ENCODE results near the gene NCAPG2.

The NCAPG2 gene, protein sequence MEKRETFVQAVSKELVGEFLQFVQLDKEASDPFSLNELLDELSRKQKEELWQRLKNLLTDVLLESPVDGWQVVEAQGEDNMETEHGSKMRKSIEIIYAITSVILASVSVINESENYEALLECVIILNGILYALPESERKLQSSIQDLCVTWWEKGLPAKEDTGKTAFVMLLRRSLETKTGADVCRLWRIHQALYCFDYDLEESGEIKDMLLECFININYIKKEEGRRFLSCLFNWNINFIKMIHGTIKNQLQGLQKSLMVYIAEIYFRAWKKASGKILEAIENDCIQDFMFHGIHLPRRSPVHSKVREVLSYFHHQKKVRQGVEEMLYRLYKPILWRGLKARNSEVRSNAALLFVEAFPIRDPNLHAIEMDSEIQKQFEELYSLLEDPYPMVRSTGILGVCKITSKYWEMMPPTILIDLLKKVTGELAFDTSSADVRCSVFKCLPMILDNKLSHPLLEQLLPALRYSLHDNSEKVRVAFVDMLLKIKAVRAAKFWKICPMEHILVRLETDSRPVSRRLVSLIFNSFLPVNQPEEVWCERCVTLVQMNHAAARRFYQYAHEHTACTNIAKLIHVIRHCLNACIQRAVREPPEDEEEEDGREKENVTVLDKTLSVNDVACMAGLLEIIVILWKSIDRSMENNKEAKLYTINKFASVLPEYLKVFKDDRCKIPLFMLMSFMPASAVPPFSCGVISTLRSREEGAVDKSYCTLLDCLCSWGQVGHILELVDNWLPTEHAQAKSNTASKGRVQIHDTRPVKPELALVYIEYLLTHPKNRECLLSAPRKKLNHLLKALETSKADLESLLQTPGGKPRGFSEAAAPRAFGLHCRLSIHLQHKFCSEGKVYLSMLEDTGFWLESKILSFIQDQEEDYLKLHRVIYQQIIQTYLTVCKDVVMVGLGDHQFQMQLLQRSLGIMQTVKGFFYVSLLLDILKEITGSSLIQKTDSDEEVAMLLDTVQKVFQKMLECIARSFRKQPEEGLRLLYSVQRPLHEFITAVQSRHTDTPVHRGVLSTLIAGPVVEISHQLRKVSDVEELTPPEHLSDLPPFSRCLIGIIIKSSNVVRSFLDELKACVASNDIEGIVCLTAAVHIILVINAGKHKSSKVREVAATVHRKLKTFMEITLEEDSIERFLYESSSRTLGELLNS
- total RNA-seq = 13.1 to 13.8 reads per million in 2 donors

DNA sequence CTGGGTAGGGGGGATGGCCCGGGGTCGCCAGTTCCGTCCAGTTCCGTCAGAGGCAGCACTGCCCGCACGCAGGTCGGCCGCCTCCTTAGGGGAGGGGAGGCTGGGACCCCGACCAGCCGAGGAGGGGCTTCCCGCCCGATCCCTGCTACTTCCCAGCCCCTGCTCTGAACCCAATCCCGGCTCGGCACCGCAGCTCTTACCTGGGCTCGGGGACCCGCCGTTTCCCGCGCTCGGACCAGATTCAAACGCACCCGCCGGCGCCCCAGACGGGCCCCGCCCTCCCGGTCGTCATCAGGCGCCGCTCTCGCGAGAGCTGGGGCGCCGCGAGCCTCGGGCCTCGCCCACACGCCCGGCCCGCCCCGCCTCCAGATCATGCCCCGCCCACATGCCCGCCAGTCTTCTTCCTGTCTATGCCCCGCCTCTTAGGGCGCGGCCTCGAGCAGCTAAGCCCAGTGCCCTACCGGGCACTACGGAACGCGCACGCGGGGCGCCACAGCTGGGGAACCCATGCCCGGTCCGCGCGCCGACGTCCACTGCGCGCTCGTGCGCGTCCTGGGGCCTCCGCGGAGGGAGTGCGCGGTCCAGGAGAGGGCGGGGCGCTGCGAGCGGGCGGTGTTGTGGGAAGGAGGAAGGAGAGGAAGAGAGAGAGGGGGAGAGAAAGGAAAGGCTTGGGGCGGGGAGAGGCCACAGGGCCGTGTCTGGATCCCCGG lies at the start of gene NCAPG2:
NCAPG2 (minus strand) TSS at position 281 of the 710 bp plus-strand sequence. CDS start 2,905 bp downstream, outside the sequence.
- peak; percentile 93 to 99 (median 98) for DNase-seq

DNA sequence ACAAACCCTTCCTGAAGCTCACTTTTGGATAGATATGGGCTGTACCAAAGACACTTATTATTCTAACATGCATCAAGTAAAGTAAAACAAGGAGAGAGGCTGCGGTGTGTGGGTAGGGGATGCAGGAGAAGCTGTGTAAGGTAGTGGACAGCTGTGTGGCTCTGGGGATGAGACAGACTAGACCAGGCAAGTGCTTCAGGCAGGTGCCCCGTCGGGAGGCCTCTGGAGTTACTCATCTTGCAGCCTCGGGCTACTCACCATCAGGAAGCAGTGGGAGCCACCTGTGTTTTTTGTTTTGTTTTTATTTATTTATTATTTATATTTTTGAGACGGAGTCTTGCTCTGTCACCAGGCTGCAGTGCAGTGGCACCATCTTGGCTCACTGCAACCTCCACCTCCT lies 49.3 kb upstream of the NCAPG2 start:
- no peak for DNase-seq

DNA sequence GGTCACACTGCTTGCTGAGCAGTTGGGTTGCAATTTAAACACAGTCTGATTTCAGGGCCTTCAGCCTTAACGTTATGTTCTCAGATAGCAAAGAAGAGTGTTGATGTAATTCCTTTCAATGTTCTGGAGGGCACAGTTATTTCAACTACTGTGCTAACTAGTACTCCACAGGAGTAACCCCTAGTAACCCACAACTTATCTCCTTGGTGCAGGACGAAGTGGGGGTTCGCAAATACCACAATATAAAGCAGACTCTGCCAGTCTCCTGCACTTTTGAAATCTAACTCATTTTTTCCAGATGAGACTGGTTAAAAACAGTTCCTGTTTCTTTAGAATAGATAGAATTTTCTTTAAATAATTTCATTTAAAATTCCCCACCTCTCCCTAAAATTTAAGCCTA lies 47.1 kb upstream of the NCAPG2 start:
- no peak for DNase-seq

DNA sequence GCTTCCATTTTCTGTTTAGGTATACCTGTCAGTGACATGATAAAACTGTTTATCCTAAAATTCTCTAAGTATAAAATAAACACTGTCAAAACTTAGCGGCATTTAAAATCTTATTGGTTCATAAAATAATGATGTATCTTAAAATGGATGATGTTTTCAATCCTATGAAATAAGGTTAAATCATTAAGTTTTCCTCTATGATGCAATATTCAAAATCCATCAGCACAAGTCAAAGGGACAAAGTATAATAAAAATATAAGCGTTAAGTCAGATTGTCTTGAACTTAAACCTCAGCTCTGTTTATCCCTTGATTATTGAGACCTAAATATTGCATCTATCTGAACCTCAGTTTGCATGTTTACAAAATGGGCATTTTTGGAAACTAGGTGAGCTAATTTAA lies 46.6 kb upstream of the NCAPG2 start:
- no peak for DNase-seq

DNA sequence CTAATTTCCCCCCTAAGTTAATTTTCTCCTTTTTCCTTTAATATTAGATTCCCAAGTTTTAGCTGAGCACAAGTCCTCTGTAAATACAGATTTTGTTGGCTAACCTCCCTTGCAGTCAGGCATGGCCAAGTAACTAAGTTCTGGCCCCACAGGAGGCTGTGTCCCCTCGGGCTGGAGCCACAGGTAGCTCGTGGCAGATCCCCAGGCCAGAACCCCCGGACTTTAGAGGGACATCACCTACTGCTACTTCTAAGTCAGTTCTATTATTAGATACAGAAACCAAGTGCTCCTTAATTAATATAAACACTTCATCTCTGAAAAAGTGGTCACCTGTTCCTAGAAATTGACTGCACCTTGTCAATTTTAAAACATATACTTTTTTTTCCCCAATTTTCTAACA lies 46.1 kb upstream of the NCAPG2 start:
- no peak for DNase-seq

DNA sequence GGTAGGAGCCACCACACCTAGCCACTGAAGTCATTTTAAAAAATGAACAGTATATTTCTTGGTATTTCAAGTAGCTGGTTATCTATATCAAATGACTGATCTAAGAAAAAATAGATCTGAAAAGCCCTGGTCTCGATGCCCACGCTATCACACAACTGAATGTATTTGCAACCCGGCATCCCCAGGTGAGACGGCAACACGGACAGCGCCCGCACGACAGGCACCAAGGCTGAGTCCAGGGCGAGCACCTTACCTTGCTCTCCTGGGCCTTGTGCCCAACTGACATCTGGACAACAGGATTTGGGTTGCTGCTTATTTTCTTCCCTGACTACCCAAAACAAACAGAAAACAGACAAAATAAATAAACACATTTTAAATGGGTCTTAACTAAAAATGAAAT lies 44.8 kb upstream of the NCAPG2 start:
- DNase-seq = no peak

DNA sequence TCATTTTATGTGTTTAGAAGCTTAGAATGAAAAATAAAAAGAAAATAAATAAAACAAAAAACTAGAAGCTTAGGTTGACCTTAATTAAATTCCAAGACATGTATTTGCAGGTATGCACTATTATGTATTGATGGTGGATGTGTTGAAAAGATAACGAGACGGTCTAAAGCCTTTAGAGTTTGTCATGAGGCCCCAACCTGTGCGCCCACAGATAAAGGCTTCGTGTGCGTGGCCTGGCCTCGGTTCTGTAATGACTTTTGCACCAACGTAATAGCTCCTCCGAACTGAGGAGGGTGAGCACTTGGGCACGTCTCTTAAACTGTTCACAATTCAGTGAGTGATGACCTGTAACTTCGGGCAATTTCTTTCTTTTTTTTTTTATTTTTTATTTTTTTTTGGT lies 43.7 kb upstream of the NCAPG2 start:
- DNase-seq = no peak

DNA sequence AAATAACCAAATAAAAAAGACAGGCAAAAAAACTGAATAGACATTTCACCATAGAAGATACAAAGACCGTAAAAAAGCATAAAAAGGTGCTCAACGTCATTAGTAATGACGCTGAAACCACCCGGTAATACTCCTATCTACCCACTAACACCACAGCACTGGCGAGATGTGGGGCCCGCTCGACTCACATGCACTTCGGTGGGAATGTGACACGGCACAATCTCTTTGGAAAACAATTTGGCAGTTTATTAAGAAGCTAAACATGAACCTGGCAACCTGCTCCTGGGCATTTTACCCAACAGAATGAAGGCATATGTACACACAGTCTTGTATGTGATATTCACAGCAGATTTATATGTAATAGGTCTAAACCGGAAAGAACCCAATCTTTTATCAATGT lies 42.8 kb upstream of the NCAPG2 start:
- no peak for DNase-seq

DNA sequence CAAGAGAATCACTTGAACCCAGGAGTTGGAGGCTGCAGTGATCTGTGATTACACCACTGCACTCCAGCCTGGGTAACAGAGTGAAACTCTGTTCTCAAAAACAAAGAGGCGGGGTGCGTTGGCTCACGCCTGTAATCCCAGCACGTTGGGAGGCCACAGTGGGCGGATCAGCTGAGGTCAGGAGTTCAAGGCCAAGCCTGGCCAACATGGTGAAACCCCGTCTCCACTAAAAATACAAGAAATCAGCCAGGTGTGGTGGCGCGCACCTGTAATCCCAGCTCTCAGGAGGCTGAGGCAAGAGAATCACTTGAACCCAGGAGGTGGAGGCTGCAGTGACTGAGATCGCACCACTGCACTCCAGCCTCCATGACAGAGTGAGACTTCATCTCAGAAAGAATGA lies 42.4 kb upstream of the NCAPG2 start:
- DNase-seq = no peak

DNA sequence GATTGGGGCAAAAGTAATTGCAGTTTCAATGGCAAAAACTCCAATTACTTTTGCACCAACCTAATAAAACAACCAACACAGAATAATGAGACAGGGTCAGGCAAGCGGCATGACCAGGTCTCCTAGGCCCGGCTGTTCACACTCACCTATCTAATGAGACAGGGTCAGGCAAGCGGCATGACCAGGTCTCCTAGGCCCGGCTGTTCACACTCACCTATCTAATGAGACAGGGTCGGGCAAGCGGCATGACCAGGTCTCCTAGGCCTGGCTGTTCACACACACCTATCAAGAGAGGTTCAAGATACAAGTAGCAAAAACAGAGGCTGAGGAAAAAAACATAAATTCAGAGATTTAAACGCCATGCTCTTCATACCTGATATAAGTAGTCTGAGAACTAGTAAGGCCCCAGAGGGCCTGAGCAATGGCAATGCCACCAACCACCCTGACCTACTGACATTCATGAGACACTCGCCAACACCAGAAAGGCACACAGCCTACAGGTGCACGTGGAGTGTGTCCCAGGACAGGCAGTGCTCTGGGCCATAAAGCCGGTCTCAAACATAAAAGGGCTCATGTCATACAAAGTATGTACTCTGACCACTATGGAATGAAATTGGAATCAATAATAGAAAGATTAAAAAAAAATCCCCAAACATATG lies 40.6 kb upstream of the NCAPG2 start:
- no peak for DNase-seq

DNA sequence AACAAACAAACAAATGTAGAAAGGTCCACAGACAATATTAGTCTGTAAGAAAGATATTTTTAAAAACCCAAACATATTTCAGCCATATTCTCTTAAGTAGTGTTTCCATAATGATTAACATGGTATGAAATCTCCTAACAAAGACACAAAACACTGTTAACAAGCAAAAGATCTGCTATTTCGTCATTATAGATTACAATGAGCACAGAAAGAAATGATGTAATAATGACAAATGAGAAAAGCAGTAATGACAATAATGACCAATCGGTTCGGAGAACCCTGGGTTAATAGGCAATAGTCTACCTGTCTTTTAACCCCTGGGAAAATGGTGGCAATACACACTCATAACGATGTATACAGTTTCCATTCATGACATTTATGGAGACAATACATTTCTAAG lies 39.5 kb upstream of the NCAPG2 start:
- DNase-seq = no peak

DNA sequence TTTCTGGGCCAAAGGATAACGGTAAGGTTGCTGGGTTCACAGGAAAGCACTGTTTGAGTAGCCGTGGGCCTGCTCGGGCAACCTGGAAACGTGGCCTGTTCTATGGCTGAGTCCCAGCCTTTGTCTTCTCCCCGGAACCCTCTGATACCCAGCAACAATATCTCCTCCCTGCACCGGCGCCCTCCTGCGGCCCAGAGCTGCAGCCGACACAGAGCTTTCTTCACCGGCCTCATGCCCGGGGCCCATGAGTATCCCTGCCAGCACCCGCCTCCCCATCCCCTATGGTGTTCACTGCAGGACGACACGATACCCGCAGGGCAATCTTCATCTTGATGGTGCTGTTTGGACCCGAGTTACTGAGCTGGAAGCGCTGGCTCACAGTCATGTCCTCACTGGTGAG lies 38.6 kb upstream of the NCAPG2 start:
- no peak for DNase-seq

DNA sequence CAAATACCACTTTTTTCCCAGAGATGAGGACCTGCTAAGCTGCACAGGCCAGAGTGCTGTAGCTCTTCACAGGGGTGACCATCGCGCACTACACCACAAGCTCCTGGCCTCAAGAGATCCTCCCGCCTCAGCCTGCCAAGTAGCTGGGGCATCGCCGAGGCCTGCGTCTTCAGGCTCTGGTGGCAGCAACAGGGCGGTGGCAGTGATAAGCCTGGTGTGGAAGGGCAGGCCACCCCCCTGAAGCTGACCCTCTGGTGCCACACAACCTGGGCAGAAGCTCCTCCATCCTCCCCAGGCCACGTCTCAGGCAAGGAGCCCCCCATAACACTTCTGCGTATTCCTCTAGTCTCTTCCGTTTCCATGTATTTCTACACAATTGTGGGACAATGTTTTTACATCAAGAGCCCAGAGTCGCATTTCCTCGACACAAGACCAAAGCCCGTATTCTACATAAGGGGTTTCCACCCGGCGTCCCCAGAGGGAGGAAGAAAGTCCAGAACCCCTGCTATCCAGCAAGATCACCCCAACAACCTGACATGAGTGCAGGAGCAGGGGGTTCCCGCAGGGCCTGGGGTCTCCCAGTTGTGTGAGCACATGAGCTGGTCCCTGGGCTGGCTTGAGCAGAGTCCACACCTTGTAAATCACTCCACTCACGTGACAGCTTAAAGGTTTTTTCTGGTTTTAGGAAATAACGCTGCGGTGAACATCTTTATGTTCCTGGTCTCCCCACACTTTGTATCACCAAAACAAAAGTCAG lies 37.6 kb upstream of the NCAPG2 start:
- no peak for DNase-seq

DNA sequence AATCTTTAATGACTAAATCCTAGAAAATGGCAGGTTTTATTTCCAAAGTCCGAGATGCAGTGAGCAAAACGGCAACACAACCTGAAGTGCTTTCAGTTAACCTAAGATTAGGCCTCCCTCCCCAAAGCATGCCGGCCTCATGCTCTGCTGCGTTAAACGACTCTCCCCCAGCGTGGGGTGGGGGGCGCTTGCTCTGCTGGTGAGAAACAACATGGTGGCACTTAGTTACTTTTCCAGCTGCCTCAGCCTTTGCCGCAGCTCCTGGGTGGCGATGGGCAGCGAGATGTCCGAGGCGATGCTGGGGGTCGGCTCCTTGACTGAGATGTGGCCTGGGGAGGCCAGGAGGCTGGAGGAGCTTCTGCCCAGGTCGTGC lies 36.7 kb upstream of the NCAPG2 start:
- no peak for DNase-seq

DNA sequence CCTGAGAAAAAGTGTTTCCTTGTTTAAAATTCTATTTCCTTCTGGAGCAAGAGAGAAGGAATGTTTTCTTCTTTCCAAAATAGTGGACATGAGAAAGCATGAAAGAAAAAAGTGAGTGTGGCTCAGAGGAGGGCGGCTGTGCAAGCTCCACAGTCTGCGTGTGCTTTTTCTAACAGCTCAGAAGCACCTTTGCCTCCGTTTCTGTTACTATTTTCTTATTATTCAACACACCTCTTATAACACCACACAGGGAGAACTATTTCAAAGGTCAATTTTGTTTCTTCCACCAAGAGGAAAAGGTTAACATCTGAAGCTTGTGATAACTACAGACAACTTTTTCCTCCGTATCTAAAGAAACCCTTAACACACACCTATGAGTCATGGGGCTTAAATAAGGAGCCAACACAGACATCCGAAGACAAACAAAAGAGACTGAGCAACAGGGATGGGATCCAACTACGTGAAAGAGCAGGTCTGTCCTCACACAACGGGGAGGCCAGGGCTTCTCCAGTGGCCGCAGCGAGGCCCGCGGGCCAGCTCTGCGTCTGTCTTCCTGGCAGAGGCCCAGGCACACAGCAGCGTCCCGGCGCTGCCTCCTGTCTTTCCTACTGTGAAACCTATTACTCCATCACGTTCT lies 36.2 kb upstream of the NCAPG2 start:
- no peak for DNase-seq

DNA sequence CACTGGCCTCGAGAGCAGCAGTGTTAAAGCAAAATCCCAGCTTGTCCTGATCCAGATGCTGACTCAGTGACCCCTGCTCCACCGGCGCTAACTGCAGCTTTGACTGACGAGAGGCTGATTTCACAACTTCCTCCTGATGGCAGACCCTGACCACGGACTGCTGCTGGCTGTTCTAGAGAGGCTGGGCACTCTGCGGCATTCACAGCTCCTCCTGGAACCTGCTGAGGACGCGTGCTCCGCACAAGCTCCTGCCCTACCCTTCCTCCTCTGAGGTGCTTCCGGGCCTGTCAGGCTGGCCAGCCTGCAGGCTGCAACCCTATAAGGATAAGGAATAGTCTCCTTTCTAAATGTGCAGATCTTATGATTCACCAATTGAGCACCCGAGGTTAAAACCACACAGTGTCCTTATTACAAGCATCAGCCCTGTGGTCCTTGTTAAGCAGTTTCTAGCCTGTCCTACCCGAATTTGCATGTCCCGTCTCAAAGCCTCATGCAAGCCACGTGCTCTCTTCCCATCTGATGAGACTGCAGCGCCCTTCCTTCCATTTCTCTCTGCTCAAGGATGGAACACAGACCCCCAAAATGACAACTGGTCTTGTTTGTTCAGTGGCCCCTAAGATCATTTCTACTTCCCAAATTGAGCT lies 35.5 kb upstream of the NCAPG2 start:
- DNase-seq = no peak

DNA sequence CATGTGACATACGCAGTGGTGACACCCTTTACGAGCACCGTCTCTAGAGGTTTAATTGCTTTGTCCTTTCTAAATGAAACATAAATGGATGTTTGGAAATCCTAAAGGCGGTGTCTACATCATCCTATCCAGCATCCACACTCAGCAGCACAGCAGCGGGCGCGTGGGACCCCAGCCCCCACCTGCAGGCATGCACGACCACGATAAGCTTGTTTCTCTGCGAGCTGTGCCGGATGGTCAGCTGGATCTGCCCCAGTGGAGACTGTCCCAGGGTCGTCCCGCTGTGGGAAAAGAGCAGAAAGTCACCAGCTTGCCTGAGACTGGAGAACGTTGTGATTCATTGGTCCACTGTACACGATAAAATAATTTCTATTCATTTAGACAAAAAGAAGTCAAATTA lies 34.2 kb upstream of the NCAPG2 start:
- no peak for DNase-seq

DNA sequence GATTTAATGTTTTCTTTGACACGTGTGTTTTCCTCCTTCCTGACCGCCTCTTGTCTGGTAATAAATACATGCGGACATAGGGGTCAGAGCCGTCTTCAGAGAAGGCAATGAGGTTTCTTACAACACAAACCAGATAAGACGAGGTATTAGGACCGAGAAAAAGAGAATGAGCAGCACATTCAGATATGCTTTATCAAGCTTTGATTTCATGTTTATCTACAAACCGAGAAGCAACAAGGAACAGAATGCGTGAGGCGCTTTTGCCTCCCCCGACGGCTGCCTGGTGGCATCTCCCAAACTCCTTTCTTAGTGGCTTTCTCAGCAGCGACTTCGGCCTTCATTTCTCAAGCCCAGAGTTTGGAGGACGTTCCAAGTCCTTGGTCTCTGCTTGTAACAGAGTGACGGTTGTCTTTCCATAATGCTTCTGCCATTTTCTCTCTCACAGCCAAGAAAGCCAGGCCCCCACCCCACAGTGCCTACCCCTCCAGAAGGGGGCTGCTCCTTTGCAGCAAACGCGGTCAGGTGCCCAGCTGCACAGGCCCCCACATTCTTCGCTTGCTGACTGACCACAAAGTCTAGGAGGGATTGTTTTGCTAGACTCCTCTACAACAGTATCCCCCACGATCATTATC lies 32.6 kb upstream of the NCAPG2 start:
- no peak for DNase-seq

DNA sequence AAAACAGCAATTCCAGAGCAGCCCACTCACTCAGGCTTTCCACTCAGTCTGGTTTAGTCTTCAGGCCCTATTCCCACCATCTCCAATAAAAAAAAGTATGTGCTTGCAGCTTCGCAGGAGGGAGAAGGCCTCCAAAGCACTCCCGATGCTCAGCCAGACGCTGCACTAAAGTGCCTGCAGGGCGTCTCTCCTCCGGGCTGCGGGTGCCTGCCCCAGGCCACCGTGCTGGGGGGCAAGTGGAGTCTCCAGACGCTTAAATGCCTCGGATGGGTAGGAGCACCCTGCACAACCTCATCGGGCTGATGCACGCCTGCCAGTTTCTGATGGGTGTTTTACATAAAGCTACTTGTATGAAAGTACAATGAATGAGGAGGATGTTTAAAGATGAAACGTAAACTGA lies 31.3 kb upstream of the NCAPG2 start:
- DNase-seq = no peak

DNA sequence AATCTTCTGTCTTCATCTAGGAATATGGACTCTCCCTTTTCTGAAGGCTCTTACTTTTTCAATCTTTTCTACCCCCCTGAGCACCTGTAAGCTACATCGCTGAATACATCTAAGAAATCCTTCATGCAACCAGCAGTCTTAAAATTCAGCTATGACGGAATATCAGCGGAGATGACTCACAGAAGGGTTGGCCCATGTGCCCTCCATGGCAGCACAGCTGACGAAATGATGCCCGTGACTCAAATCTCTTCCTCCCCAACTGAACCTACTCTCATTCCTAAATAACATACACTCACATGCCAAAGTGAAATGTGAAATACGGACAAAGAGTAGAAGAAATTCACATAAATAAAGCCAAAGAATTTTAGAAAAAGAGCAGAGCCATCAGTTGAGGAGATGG lies 30.3 kb upstream of the NCAPG2 start:
- no peak for DNase-seq

Data from T-helper 2 cell (primary cell).